Left kidney (tissue), 2 donors: Measurements from ENCODE around the gene DHCR7. TPM values are rescaled to one million over a fixed set of nuclear protein-coding genes. Genes with fewer than 3 reads are reported as not detected.

Experiments used
- DNase-seq: peaks from one replicate; pipeline ENCODE4 v3.0.0-alpha.2; 2013
- polyA plus RNA-seq: library from polyadenylated mRNA; unstranded; fragments of 120-200 nt; gene quantifications from one replicate; pipeline ENCODE4 v1.2.1, GENCODE V29; 2013; ENCODE audit not compliant: insufficient read length

DHCR7 gene
- polyA plus RNA-seq, 1 donor = 54.2 TPM

DNA sequence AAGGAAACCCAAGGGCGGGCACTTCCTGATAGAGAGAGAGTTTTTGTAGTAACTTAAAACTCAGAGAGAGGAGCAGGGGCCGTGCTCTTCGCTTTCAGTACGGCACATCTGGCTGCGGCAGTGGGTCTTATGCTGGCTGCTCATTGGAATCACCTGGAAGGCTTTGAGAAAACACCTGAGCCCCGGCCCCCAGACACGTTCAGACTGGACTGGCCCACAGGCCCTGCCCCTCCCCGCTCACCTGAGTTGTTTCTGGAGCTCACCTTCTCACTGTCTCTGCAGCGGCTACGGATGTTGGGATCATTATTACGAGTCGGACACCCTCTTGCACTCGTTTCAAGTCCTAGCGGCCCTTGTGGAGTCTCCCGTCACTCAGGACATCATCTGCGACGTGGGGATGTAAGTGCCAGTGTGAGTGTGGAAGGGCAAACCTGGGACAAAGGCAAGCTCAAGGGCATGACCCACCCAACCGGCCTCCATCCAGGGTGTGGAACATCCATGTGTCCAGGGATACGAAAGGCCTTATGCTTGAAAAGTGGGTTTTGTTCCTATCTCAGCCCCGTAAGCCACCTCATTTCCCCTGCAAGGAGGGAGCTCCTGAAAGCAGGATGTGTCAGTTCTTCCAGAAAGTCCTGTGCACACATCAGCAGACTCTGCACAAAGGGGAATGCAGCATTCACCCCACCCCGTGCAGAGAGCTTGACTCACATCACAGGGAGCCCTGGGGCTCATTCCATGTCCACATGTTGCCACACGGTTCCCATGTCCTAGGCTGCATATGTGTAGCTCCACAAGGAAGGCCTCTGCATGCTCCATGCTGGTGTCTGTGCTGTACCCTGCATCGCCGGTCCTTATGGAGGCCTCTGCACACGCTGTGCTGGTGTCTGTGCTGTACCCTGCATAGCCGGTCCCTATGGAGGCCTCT lies 10.2 kb upstream of the DHCR7 start:
- DNase-seq = no peak

GRCh38 chr11:71456831-71457230 lies 8.6 kb upstream of the DHCR7 start:
- no peak for DNase-seq

DNA sequence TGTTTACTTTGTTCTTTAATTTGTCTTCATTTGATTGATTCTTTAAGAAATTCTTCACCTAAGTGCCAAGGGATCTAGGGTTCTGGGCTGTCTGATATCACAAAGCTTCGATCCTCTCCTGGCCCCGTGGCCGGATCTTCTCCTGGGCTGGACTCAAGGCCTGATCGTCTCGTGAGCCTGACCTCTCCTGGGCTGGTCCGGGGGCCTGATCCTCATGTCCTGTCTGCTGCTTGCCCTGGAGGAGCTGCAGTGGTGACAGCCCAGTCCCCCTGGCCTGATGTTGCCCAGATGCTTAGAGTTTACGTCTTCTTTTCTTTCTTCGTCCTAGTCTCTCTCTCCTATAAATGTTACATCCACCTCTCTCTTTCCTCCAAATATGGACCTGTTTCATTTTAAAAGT lies 8.1 kb upstream of the DHCR7 start:
- no peak for DNase-seq

DNA sequence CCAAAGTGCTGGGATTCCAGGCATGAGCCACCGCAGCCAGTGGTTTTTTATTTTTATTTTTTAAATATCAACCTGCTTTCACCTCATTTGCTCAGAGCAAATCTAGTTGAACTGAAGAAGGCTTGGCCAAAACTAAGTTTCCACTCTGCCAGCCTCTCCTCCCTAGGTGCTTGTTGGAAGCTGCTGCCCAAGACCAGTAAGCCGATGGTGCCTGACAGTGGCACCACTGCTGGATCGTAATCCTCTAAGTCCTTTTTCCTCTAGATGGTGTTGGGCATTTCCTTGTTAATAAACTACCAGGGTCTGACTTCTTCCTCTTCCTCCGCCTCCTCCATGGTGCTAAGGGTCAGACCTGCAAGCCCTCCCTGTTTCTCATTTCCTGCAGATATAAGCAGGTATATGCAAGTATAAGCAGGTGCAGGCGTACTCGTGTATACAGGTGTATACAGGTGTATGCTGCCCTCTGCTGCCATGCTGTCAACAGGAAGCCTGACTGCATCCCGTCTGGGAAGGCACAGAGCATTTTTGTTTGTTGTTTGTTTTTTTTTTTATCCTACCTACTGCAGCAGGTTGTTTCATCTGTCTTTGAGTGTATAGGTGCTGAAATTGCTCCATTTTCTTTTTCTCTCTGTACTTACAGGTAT lies 6.4 kb upstream of the DHCR7 start:
- no peak for DNase-seq

DNA sequence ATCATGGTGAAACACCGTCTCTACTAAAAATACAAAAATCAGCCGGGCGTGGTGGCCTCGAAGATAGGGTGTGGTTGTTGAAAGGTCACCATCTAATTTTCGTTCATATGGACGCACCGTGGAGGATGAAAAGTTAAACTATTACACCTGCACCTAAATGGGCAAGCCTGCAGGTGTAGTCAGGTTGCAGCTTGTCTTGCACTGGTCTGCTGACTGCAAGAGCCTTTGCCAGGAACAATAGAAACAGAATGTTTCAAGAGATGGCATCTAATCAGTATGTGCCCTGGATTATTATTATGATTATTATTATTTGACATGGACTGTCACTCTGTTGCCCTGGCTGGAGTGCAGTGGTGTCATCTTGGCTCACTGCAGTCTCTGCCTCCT lies 5.7 kb upstream of the DHCR7 start:
- DNase-seq = no peak

DNA sequence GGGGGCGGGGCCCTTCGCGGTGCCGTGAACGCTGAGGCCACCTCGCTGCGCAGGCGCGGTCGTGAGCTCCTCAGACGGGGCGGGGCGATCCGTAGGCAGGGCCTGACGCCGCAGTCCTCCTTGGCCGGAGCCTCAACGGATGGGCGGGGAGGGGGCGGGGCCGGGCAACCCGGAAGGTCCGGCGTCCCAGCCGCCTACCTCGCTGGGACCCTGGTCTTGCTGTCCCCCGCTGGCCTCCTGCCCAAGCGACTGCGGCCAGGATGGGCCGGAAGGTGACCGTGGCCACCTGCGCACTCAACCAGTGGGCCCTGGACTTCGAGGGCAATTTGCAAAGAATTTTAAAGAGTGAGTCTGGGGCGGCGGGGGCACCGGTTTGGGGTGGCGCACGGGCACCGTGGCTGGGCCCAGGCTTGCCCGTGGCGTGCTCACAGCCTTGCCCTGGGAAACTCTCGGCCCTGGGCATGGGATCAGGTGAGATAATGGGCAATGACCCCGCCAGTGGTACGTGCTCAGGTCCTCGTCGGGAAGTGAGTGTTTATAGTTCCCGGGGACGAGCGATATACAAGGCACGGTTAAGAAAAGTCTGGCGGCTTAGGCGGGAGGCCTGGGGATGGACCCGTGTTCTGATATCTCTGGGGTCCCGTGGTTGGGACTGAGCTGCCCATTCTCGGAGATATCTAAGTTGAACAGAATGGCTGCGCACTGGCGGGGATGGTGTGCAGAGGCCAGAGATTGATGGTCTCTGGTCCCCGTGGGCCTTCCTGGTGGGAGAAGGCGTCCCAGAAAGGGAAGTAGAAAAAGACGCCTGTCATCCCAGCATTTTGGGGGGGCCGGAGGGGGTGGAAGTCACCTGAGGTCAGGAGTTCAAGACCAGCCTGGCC lies 5.1 kb upstream of the DHCR7 start, which contains the start of gene NADSYN1:
Gene NADSYN1 (plus strand): TSS at position 167 of the 881 bp plus-strand sequence. CDS start 94 bp downstream, at position 261.
- peak; percentile 93 for DNase-seq

- no peak for DNase-seq
Measured at GRCh38 chr11:71452199-71453036, 4.2 kb upstream of the DHCR7 start.

DNA sequence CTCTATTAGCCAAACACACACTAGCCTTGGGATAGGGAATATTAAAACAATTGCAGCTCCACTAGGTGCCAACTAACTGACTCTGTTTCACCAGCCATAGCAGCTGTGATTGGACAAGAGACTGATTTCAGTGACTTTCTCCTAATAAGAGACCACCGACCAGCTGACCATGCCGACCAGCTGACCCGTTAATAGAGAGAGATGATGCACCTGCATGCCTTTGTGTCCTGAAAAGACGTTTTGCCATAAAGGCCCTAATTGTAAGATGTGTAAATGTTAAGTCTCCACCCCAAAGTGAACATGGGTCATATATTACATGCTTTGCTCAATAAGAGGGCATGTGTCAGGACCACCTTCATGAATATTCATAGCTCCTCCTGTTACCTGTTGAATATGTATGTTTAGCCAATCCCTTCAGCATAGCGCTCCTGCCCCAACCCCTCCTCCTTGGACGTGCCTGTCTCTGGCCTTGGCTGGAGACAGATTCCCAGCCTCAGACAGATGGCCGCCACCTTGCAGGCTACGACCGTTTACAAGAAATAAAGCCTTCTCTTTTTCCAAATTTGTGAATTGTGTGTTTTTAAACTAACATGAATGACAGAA lies 3.5 kb upstream of the DHCR7 start:
- no peak for DNase-seq

- no peak for DNase-seq
Measured at GRCh38 chr11:71450939-71451338, 2.7 kb upstream of the DHCR7 start.

- no peak for DNase-seq
Measured at GRCh38 chr11:71450507-71450906, 2.3 kb upstream of the DHCR7 start.

- DNase-seq = no peak
Measured at GRCh38 chr11:71449596-71449995, 1.4 kb upstream of the DHCR7 start.

DNA sequence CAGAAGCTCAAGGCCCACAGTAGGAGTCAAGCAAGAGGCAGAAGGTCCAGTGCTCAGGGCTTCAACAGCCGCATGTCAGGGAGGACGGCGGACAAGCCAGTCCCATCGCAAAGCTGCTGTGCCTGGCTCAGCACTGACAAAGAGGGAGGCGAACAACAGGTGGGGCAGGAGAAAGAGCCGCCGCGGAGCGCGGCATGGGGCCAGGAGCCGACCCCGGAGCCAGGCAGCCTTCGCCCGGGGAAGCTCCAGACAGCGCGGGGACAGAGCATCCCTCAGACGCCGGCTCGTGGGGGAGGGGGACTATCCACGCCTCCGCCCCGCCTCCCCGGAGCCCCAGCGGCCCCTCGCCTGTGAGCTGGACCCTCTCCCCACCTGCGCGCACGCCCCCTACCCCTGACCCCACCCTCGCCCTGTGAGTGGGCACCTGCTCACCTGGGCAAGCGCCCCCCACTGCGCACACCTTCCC lies 369 bp downstream of the DHCR7 start:
- no peak for DNase-seq

- no peak for DNase-seq
Measured at GRCh38 chr11:71446942-71447688, 1.1 kb downstream of the DHCR7 start.

GRCh38 chr11:71446150-71446549 lies 2.0 kb downstream of the DHCR7 start:
- no peak for DNase-seq

DNA sequence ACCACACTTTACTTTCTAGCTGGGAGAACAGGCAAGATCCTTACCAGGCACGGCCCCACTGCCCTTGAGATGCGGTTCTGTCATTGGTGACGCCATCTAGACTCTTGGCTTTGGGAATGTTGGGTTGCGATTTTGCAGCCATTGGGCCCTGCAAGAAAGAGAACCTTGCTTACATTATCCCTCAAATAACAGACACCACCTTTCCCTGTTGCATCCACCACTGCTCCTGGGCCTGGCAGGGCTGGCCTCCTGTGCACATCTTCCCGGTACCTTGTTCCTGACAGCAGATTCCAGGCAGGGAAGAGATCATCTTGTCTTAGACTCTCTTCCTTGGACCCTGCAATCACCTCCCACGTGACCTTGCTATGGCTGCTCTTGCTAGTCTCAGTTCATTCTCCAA lies 3.4 kb downstream of the DHCR7 start:
- no peak for DNase-seq

DNA sequence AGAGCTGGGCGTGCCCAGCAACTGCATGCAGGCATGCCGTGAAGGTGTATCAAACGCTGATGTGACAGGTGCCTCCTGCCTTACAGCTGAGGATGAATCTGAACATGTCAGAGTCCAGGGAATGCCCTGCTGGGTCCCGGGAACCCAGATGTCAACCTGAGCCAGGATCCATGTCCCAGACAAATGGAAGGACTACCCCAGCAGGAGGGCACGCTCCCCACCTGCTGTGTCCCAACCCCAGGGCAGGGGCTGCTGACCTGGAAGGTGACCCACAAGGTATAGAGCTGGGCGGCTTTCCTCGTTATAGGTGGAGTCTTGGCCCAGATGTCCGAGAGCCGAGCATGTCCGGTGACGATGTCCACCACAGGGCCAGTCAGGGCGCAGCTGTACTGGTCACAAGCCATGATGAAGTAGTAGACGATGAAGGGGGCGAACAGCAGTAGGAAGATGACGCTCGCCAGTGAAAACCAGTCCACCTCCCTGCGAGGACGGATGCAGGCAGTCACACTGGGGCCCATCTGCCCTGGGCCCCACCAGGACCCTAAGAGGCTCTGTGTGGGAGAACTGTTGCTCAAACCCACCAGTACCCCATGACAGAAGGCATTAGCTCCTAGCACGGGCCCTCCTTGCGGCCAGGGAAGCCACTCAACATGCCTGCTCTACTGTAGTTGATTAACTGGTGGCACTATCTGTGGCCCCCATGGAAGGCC lies 4.3 kb downstream of the DHCR7 start:
- DNase-seq = no peak

DNA sequence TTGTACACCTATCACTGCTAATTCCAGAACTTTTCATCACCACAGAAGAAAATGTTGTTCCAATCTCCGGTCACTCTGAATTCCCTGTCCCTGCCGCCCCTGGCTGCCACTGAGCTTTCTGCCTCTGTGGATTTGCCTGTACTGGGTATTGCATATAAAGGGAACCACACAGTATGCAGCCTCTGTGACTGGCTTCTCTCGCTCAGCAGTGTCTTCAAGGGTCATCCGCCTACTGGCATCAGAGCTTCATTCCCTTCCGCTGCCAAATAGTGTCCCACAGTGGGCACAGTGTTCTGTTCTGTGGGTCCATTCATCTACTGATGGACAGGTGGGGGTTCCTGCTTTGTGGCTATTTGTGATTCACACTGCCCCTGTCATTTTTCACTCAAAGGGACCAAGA lies 5.3 kb downstream of the DHCR7 start:
- DNase-seq = no peak

GRCh38 chr11:71442123-71442522 lies 6.1 kb downstream of the DHCR7 start:
- no peak for DNase-seq

- DNase-seq = no peak
Measured at GRCh38 chr11:71441251-71441650, 6.9 kb downstream of the DHCR7 start.
